Measurements from ENCODE around the gene DCST2. TPM values are rescaled to one million over a fixed set of nuclear protein-coding genes. Genes with fewer than 3 reads are reported as not detected.

The DCST2 gene
- 0.11 TPM in 1 of 2 replicates, not detected in the other for total RNA-seq

DNA sequence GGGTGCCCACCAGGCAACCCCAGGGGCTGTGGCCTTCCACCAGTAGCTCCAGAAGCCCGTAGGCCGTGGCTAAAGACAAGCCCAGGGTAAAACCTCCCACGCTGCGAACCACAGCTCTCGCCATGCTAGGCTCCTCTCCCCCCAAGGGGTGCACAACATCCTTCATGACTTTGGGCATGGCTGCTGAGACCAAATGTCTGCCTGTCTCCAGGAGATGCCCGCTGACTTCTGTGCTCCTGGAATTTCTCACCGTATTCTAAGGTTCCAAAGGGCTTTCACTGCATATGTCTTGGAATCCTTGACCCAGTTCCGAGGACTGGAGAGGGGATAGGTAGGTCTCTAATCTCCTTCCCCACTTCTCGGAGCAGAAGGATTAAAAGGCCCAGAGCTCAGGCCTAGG lies at the start of gene DCST2, which contains the start of gene DCST1:
Gene DCST2 (minus strand): TSS at position 258 of the 400 bp plus-strand sequence. CDS start 80 bp downstream, at position 178.
Gene DCST1 (plus strand): TSS at position 301 of the 400 bp plus-strand sequence. CDS start 213 bp downstream, outside the sequence.

DNA sequence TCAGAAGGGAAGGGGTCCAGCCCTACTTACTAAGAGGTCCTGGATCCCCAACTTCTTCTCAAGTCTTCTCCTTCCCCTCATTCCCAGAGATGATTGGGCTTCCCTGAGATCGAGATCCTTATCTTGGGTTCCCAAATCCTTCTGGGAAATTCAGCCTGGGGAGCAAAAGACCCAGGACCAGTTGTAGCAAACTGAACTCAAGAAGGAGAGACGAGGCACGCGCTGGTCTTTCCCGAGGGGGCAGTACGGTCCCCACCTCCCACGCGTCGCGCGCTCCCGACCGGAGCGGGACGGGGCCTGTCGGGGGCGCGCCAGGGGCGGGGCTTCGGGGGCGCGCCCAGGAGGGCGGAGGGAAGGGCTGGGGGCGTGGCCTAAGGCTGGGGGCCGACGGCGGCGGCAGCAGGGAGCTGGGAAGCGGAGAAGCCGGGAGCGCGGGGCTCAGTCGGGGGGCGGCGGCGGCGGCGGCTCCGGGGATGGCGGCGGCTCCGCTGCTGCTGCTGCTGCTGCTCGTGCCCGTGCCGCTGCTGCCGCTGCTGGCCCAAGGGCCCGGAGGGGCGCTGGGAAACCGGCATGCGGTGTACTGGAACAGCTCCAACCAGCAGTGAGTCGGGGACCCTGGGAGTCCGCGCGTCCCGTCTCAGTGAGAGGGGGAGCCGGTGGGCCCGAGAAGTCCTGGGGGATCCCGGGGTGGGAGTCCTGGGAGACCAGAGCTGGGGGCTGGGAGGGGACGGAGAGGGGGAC lies 45.1 kb upstream of the DCST2 start, which contains the start of gene EFNA3:
Gene EFNA3 (plus strand): TSS at position 369 of the 741 bp plus-strand sequence. CDS start 105 bp downstream, at position 474.

DNA sequence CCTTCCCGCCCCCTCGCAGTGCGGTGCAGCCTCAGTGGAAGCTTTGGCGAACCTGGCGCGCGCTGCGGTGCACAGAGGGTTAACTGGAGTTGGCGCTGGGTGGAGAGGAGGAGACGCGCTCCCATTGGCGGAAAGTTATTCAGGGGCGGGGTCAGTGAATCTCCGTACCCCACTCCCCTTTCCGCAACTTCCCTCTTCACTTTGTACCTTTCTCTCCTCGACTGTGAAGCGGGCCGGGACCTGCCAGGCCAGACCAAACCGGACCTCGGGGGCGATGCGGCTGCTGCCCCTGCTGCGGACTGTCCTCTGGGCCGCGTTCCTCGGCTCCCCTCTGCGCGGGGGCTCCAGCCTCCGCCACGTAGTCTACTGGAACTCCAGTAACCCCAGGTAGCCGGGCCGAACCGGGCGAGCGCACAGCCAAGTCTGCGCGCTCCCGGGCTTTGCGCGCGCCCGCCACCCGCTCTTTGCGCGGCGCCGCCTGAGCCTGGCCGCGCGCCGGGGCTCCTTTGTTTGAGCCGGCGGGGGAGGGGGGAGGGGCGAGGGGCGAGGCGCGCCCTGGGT lies 30.0 kb upstream of the DCST2 start, which contains the start of gene EFNA4:
Gene EFNA4 (plus strand): TSS at position 191 of the 561 bp plus-strand sequence. CDS start 84 bp downstream, at position 275.

DNA sequence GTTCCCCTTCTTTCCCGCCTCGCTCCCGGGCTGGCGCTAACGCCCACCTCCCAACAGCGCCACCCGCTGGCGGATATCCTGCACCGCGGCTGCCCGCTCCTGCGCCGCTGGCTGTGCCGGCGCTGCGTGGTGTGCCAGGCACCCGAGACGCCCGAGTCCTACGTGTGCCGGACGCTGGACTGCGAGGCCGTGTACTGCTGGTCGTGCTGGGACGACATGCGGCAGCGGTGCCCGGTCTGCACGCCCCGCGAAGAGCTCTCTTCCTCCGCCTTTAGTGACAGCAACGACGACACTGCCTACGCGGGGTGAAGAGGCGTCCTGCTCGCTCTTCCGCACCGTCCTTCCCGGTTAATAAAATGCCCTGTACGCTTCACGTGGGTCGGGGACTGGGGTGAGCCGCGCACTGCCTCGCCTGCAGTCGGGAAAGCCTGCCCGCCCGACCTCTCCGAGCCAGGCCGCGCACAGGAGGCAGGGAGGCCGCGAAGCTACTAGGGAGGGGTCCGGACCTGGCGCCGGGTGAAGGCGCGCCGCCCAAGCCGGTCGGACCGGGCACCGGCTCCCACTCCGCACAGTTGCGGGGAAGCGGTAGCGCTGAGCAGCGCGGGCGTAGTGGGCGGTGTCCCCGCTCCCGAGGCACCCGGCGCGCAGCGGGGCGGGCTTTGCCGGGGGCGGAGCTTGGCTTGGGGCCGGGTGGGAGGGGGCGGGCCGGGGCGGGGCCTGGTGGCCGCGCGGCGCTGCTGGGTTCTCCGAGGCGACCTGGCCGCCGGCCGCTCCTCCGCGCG lies 17.2 kb upstream of the DCST2 start, which contains the start of gene ADAM15:
Gene ADAM15 (plus strand): TSS at position 757 of the 782 bp plus-strand sequence. CDS start 71 bp downstream, outside the sequence.

DNA sequence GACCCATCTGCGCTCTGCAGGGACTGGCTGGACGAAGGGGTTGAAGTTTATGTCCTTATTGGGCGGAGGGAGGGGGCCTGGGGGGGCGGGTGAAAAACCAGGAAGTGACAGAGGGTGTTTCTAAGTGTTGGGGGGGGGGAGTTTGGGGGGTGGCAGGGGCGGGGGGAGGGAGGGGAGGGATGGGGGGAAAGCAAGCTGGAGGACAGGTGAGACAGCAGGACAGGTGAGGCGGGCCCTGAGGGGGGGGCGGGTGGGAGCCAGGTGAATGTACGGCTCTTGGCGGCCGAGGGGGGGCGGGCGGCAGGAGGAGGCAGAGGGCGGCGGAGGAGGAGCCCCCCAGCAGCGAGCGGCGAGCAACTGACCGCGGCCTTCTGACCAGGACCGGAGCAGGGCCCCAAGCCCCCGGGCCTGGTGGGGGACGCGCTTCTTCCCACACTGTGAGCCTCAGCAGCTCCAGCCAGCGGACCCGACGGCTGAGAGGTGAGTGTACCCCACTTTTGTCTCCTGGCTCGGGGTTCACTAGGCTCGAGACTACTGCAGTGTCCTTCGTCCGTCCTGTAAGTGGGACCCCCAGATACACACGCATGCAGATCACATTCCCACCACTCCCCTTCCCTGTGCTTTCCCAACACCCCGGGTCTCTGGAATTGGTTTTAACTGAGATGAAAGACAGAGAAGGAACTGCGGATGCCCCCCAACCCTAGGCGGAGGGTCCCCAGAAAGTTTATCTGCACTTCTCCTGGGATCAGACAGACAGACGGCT lies 30.9 kb downstream of the DCST2 start, which contains the start of gene ZBTB7B:
Gene ZBTB7B (plus strand): TSS at position 339 of the 763 bp plus-strand sequence. CDS start 11,859 bp downstream, outside the sequence.

DNA sequence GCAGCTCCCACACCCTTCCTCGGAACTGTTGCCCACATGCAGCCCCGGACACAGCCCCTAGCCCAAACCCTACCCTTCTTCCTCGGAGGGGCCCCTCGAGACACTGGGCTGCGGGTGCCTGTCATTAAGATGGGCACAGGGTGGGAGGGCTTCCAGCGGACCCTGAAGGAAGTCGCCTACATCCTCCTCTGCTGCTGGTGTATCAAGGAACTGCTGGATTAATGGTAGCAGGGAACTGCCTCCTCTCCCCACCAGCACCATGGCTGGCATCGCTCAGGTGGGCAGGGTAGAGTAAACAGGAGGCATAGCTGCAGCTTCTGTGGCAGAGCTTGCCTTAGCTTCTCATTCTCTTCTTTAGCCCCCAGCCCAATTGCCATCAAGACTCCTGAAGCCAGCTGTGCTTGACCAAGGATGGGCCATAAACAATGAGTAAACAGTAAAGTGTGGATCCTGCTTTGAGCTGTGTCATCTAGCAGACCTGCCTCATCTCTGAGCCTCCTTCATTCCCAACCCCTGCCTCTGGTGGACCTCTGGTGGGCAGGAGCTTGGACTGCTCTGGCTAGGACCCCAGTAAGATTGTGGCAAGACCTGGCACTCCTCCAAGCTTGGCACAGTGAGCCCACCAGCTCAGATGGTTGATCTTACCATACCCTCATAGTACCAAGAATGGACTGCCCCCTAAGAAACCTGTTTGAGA lies 39.9 kb downstream of the DCST2 start, which contains the start of gene LENEP:
Gene LENEP (plus strand): TSS at position 15 of the 697 bp plus-strand sequence. CDS start 22 bp downstream, at position 37.

DNA sequence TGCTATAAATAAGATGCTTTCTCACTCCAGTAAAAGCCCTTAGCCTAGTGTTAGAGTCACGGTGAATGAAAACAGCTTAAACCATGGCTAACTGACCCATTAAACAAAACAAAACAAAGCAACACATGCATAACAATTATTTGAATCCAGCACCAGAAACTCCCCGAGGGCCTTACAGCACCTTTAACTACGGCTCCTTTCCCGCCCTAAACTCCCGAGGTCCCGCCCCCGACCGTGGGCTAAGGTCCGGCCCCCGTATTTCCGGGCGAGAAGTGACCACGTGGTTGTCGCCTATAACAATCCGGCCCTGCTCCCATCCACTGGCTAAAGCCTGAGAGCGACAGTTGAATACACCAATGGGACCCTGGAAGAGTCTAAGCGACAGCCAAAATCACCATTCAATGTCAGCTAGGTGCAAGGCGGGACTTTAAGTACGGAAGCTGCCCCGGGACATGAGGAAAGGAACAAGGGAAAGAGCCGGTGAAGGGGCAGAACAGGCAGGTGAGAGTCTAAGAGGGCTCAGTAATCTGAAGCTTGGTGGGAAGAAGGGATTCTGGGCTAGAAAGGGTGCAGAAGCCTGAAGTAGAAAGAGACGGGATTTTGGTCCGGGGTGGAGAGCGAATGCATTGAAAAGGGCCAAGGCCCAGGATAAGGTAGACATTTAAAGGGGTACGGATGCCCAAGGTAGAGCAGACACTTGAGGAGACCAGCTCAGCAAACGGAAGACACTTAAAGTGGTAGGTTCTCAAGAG lies 50.5 kb downstream of the DCST2 start, which contains the start of gene FLAD1:
Gene FLAD1 (plus strand): TSS at position 448 of the 752 bp plus-strand sequence. CDS start 351 bp downstream, outside the sequence.

DNA sequence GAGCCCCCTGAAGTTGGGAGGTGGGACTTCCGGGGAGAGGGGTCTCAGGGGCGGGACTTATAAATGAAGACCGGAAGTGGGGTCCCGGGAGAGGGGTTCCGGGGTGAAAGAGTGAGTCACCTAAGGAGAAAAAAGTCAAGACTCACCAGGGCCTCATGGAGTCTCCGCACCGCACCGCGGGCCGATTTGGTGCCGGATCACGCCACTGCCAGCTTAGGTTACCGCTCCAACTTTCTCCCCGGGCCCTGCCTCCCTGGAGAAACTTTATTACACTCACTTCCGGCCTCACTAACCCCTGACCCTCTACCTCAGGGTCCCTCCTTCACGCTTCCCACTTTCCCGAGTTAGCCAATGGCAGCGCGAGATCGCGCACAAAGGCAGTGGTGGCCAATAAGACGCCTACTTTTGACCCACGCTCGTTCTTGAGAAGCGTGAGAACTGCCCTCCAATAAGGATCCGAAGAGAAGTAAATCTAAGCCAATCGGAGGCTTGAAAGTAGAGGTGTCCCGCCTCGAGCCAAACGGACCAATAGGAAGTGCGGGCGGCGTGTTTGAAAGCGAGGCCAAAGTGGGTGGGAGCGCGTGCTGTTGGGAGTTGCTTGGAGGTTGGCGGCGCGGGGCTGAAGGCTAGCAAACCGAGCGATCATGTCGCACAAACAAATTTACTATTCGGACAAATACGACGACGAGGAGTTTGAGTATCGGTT lies 59.3 kb downstream of the DCST2 start, which contains the start of gene CKS1B:
Gene CKS1B (plus strand): TSS at position 580 of the 706 bp plus-strand sequence. CDS start 65 bp downstream, at position 645.

DNA sequence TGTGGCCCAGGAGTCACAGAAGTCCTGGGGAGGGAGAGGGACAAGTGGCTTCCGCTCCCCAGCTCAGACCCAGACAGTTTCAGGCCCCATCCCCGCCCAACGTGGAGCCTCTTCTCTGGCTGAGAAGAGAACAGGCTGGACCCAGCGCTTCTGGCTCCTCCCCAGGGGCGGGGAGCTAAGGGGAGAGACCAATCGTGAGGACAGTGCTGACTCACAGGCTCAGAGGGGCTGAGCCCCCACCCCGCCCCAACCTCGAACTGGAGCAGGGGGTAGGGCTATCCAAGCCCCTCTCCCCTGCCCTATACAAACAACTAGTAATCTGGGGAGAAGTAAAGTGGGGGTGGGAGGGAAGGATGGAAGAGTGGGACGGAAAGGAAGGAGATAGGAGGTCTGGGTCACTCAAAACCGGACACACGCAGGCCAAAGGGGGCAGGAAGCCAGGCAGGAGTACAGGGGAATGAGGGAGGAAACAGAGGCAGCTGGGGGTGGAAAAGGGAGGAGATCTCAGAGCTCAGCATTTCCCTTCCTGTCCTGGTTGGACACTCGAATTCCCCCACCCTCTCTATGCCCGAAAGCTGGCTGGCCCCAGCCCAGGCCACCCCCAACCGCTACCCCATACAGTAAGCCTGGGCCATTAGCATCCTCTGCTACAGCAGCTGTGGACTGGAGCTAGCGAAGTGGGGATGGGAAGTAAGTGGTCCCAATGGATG lies 62.8 kb downstream of the DCST2 start, which contains the start of gene SHC1:
Gene SHC1 (minus strand): TSS at position 117 of the 710 bp plus-strand sequence. CDS start 221 bp downstream, outside the sequence.

Small RNAs within 50 kb of the gene (small RNA-seq; reads per million reads assigned to genes)
- not detected for gene MIR4258

Other genes with a start within 250 kb of the DCST2 start
- gene KCNN3, start 163.5 kb downstream of the DCST2 start, total RNA-seq = under 0.01 and 0.11 TPM in 2 replicates
- gene PMVK, start 97.1 kb downstream of the DCST2 start, total RNA-seq = 8.4 and 9.5 TPM in 2 replicates
- 35.8 and 36.8 TPM in 2 replicates for gene PBXIP1, start 77.7 kb downstream of the DCST2 start, total RNA-seq
- 11.6 and 13.8 TPM in 2 replicates for gene PYGO2, start 72.0 kb downstream of the DCST2 start, total RNA-seq
- gene SHC1, start 63.0 kb downstream of the DCST2 start, total RNA-seq = 211 and 219 TPM in 2 replicates
- gene CKS1B, start 59.1 kb downstream of the DCST2 start, total RNA-seq = 31.5 and 40.9 TPM in 2 replicates
- 13.1 and 13.6 TPM in 2 replicates for gene FLAD1, start 50.4 kb downstream of the DCST2 start, total RNA-seq
- not detected in 2 replicates for gene LENEP, start 40.2 kb downstream of the DCST2 start, total RNA-seq
- gene ZBTB7B, start 31.0 kb downstream of the DCST2 start, total RNA-seq = 14.4 and 20.6 TPM in 2 replicates
- gene DCST1, start within 50 bp of the DCST2 start, total RNA-seq = not detected in 2 replicates
- 82.4 and 87.7 TPM in 2 replicates for gene ADAM15, start 17.5 kb upstream of the DCST2 start, total RNA-seq
- gene EFNA4, start 30.0 kb upstream of the DCST2 start, total RNA-seq = 3.0 and 3.7 TPM in 2 replicates
- 0.65 and 1.6 TPM in 2 replicates for gene EFNA3, start 45.1 kb upstream of the DCST2 start, total RNA-seq
- 1.9 and 5.2 TPM in 2 replicates for gene EFNA1, start 94.1 kb upstream of the DCST2 start, total RNA-seq
- gene SLC50A1, start 102.1 kb upstream of the DCST2 start, total RNA-seq = 37.9 and 46.4 TPM in 2 replicates
- 19.2 and 39.6 TPM in 2 replicates for gene DPM3, start 106.8 kb upstream of the DCST2 start, total RNA-seq
- 96.1 and 111 TPM in 2 replicates for gene KRTCAP2, start 139.5 kb upstream of the DCST2 start, total RNA-seq
- gene TRIM46, start 140.1 kb upstream of the DCST2 start, total RNA-seq = 2.0 and 3.5 TPM in 2 replicates
- gene THBS3, start 174.1 kb upstream of the DCST2 start, total RNA-seq = 47.7 and 72.1 TPM in 2 replicates
- gene MTX1, start 174.9 kb upstream of the DCST2 start, total RNA-seq = 33.8 and 37.4 TPM in 2 replicates
- gene ENTREP3, start 221.7 kb upstream of the DCST2 start, total RNA-seq = 4.2 and 6.4 TPM in 2 replicates
- gene SCAMP3, start 228.6 kb upstream of the DCST2 start, total RNA-seq = 33.8 and 43.6 TPM in 2 replicates
- gene CLK2, start 239.7 kb upstream of the DCST2 start, total RNA-seq = 26.0 and 27.6 TPM in 2 replicates
- gene HCN3, start 243.7 kb upstream of the DCST2 start, total RNA-seq = 0.78 and 1.1 TPM in 2 replicates